ENCODE measurements around the gene PSMC3.

The PSMC3 gene

DNA sequence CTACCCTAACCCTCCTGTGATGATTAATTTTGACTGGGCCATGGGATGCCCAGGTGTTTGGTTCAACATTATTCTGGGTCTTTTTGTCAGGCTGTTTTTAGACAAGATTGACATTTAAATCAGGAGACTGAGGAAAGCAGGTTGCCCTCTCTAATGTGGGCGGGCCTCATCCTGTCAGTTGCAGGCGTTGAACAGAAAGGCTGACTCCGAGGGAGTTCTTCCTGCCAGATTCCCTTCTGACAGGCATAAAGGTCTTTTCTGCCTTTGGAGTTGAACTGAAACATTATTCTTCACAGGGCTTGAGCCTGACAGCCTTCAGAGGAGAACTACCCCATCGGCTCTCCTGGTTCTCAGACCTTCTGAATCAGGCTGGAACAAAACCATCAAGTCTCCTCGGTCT lies 4.3 kb upstream of the PSMC3 start:
- Histone ChIP-seq H3K36me3 (ENCODE audit: control insufficient read depth, insufficient read depth, low read length) (no peaks in the 10 kb centered on the region), H3K4me1 (ENCODE audit: control insufficient read depth, insufficient read depth, low read length) (no peaks in the 10 kb centered on the region), H3K9ac (ENCODE audit: low read depth, low read length) (no peak overlapping the region), H3K27ac (ENCODE audit: low read depth, low read length) (no peak overlapping the region), H3K9me3 (ENCODE audit: control insufficient read depth, insufficient read depth, low read length) (no peaks in the 10 kb centered on the region), H3K27me3 (ENCODE audit: control insufficient read depth, insufficient read depth, low read length) (no peaks in the 10 kb centered on the region), H3K4me3 (ENCODE audit: low read depth, low read length) (no peak overlapping the region)

DNA sequence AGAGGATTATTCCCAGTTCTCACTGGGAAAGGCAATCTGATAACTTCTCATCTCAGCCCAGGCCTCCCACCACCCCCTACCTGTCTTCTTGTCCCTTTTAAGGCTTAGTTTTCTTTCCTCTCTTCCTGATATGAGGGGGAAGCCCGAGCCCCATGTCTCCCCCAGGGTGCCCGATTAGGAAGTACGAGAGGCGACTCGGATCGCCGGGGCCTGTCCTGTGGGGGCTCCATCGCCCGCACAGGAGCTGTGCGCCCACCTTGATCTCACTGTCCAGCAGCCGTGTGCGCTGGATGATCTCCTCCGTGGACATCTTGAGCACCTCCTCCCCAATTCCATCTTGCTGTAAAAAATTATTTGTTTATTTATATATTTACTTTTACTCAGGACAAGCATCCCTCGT lies 628 bp downstream of the PSMC3 start:
- Histone ChIP-seq H3K27ac (ENCODE audit: low read depth, low read length) (peak overlapping the region; percentile 95), H3K4me1 (ENCODE audit: control insufficient read depth, insufficient read depth, low read length) (peaks cover 6% of the 10 kb centered on the region; the same call in 1 of the 2 replicates), H3K4me3 (ENCODE audit: low read depth, low read length) (peak overlapping the region; percentile 83), H3K9me3 (ENCODE audit: control insufficient read depth, insufficient read depth, low read length) (no peaks in the 10 kb centered on the region), H3K9ac (ENCODE audit: low read depth, low read length) (peak overlapping the region; percentile 96), H3K27me3 (ENCODE audit: control insufficient read depth, insufficient read depth, low read length) (no peaks in the 10 kb centered on the region), H3K36me3 (ENCODE audit: control insufficient read depth, insufficient read depth, low read length) (peaks cover 43% of the 10 kb centered on the region)

DNA sequence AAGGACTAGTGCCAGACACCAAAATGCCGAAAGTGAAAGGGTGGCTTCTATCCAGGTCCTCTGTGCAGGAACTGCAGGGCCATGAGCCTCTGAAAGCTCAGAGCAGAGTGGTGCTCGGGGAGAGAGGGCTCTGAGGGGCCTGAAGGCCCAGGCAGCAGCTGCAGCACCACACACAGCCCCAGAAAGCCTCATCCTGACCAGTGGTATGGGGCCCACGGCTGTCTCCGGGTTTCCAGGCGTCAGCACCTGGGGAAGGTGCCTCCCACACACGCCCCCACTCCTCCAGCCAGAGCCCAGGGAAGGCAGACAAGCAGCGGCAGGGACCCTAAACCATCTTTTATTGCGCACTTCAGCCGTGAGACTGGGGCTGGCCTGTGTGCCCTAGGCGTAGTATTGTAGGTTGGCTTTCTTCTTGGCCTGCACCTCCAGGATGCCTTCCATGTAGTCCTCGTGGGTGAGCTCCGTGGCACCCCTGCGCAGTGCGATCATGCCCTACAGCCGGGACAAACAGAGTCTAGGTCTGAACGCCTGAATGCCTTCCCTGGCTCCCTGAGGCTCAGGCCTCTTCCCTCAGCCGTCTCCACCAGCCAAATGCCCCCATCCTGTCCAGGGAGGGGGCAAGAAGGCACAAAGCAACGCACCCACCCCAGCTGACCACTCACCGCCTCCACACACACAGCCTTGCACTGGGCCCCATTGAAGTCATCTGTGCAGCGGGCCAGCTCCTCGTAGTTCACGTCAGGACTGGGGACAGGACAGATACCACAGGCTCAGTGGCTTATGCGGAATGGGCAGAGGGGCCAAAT lies 7.6 kb downstream of the PSMC3 start:
- Histone ChIP-seq H3K36me3 (ENCODE audit: control insufficient read depth, insufficient read depth, low read length) (peaks cover 68% of the 10 kb centered on the region), H3K9ac (ENCODE audit: low read depth, low read length) (no peak overlapping the region), H3K27ac (ENCODE audit: low read depth, low read length) (no peak overlapping the region)

GRCh38 chr11:47417712-47418111 lies 8.5 kb downstream of the PSMC3 start:
- H3K27ac ChIP-seq (ENCODE audit: low read depth, low read length): no peak overlapping the region
- H3K36me3 ChIP-seq (ENCODE audit: control insufficient read depth, insufficient read depth, low read length): peaks cover 63% of the 10 kb centered on the region
- H3K9me3 ChIP-seq (ENCODE audit: control insufficient read depth, insufficient read depth, low read length): no peaks in the 10 kb centered on the region
- H3K4me1 ChIP-seq (ENCODE audit: control insufficient read depth, insufficient read depth, low read length): peaks cover 7% of the 10 kb centered on the region; the same call in 1 of the 2 replicates
- no peak overlapping the region for H3K4me3 ChIP-seq (ENCODE audit: low read depth, low read length)
- no peaks in the 10 kb centered on the region for H3K27me3 ChIP-seq (ENCODE audit: control insufficient read depth, insufficient read depth, low read length)
- no peak overlapping the region for H3K9ac ChIP-seq (ENCODE audit: low read depth, low read length)

More for the DNA sequence above, 7.6 kb downstream of the PSMC3 start:
- no peaks in the 10 kb centered on the region for H3K27me3 ChIP-seq (ENCODE audit: control insufficient read depth, insufficient read depth, low read length)
- peaks cover 7% of the 10 kb centered on the region; the same call in 1 of the 2 replicates for H3K4me1 ChIP-seq (ENCODE audit: control insufficient read depth, insufficient read depth, low read length)
- no peak overlapping the region for H3K4me3 ChIP-seq (ENCODE audit: low read depth, low read length)
- H3K9me3 ChIP-seq (ENCODE audit: control insufficient read depth, insufficient read depth, low read length): no peaks in the 10 kb centered on the region

DNA sequence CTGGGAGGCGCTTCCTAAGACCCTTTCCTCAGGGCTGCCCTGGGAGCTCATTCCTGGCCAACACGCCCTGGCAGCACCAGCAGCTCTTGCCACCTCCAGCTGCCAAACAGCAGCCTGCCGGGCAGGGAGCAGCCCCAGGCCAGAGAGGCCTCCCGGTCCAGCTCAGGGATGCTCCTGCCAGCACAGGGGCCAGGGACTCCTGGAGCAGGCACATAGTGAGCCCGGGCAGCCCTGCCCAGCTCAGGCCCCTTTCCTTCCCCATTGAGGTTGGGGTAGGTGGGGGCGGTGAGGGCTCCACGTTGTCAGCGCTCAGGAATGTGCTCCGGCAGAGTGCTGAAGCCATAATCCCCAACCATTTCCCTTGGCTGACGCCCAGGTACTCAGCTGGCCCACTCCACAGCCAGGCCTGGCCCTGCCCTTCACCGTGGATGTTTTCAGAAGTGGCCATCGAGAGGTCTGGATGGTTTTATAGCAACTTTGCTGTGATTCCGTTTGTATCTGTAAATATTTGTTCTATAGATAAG lies 10.2 kb downstream of the PSMC3 start:
- Histone ChIP-seq H3K4me1 (ENCODE audit: control insufficient read depth, insufficient read depth, low read length) (peaks cover 7% of the 10 kb centered on the region; the same call in 1 of the 2 replicates), H3K36me3 (ENCODE audit: control insufficient read depth, insufficient read depth, low read length) (peaks cover 48% of the 10 kb centered on the region), H3K9me3 (ENCODE audit: control insufficient read depth, insufficient read depth, low read length) (no peaks in the 10 kb centered on the region), H3K4me3 (ENCODE audit: low read depth, low read length) (no peak overlapping the region), H3K27me3 (ENCODE audit: control insufficient read depth, insufficient read depth, low read length) (no peaks in the 10 kb centered on the region), H3K9ac (ENCODE audit: low read depth, low read length) (no peak overlapping the region), H3K27ac (ENCODE audit: low read depth, low read length) (peak overlapping the region; percentile 73)

- Histone ChIP-seq H3K4me3 (ENCODE audit: low read depth, low read length) (no peak overlapping the region), H3K36me3 (ENCODE audit: control insufficient read depth, insufficient read depth, low read length) (peaks cover 41% of the 10 kb centered on the region), H3K9ac (ENCODE audit: low read depth, low read length) (no peak overlapping the region), H3K27me3 (ENCODE audit: control insufficient read depth, insufficient read depth, low read length) (no peaks in the 10 kb centered on the region), H3K9me3 (ENCODE audit: control insufficient read depth, insufficient read depth, low read length) (no peaks in the 10 kb centered on the region), H3K4me1 (ENCODE audit: control insufficient read depth, insufficient read depth, low read length) (peaks cover 7% of the 10 kb centered on the region; the same call in 1 of the 2 replicates), H3K27ac (ENCODE audit: low read depth, low read length) (peak overlapping the region; percentile 73)
Observed at GRCh38 chr11:47415091-47415854, 11.0 kb downstream of the PSMC3 start.

DNA sequence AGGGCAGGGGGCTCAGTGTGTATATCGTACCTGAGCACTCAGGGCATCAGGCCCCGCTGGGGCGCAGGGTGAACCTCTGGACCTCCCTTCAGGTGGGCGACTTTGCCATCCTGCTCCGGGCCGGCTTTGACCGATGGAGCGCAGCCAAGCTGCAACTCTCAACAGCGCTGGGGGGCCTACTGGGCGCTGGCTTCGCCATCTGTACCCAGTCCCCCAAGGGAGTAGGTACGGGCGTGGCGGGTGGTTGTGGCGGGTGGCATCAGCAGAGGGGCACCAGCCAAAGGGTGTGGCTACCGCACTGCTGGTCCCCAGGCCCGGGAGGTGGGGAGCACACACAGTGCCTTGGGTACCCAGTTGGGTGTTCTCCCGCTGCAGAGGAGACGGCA lies 11.6 kb downstream of the PSMC3 start:
- H3K36me3 ChIP-seq (ENCODE audit: control insufficient read depth, insufficient read depth, low read length): peaks cover 35% of the 10 kb centered on the region
- H3K4me3 ChIP-seq (ENCODE audit: low read depth, low read length): no peak overlapping the region
- no peaks in the 10 kb centered on the region for H3K27me3 ChIP-seq (ENCODE audit: control insufficient read depth, insufficient read depth, low read length)
- H3K9me3 ChIP-seq (ENCODE audit: control insufficient read depth, insufficient read depth, low read length): no peaks in the 10 kb centered on the region
- H3K9ac ChIP-seq (ENCODE audit: low read depth, low read length): no peak overlapping the region
- H3K4me1 ChIP-seq (ENCODE audit: control insufficient read depth, insufficient read depth, low read length): peaks cover 7% of the 10 kb centered on the region; the same call in 1 of the 2 replicates
- no peak overlapping the region for H3K27ac ChIP-seq (ENCODE audit: low read depth, low read length)

- H3K4me1 ChIP-seq (ENCODE audit: control insufficient read depth, insufficient read depth, low read length): peaks cover 7% of the 10 kb centered on the region; the same call in 1 of the 2 replicates
- no peak overlapping the region for H3K9ac ChIP-seq (ENCODE audit: low read depth, low read length)
- H3K9me3 ChIP-seq (ENCODE audit: control insufficient read depth, insufficient read depth, low read length): no peaks in the 10 kb centered on the region
- H3K36me3 ChIP-seq (ENCODE audit: control insufficient read depth, insufficient read depth, low read length): peaks cover 32% of the 10 kb centered on the region
- H3K4me3 ChIP-seq (ENCODE audit: low read depth, low read length): no peak overlapping the region
- H3K27me3 ChIP-seq (ENCODE audit: control insufficient read depth, insufficient read depth, low read length): no peaks in the 10 kb centered on the region
- no peak overlapping the region for H3K27ac ChIP-seq (ENCODE audit: low read depth, low read length)
Observed at GRCh38 chr11:47413908-47414684, 12.1 kb downstream of the PSMC3 start.

GRCh38 chr11:47413351-47413750 lies 12.9 kb downstream of the PSMC3 start:
- H3K4me3 ChIP-seq (ENCODE audit: low read depth, low read length): no peak overlapping the region
- no peaks in the 10 kb centered on the region for H3K27me3 ChIP-seq (ENCODE audit: control insufficient read depth, insufficient read depth, low read length)
- H3K4me1 ChIP-seq (ENCODE audit: control insufficient read depth, insufficient read depth, low read length): peaks cover 7% of the 10 kb centered on the region; the same call in 1 of the 2 replicates
- no peak overlapping the region for H3K9ac ChIP-seq (ENCODE audit: low read depth, low read length)
- H3K36me3 ChIP-seq (ENCODE audit: control insufficient read depth, insufficient read depth, low read length): peaks cover 24% of the 10 kb centered on the region
- no peak overlapping the region for H3K27ac ChIP-seq (ENCODE audit: low read depth, low read length)
- H3K9me3 ChIP-seq (ENCODE audit: control insufficient read depth, insufficient read depth, low read length): no peaks in the 10 kb centered on the region

GRCh38 chr11:47411884-47412746 lies 14.1 kb downstream of the PSMC3 start:
- Histone ChIP-seq H3K4me3 (ENCODE audit: low read depth, low read length) (no peak overlapping the region), H3K27me3 (ENCODE audit: control insufficient read depth, insufficient read depth, low read length) (no peaks in the 10 kb centered on the region), H3K9me3 (ENCODE audit: control insufficient read depth, insufficient read depth, low read length) (no peaks in the 10 kb centered on the region), H3K36me3 (ENCODE audit: control insufficient read depth, insufficient read depth, low read length) (peaks cover 14% of the 10 kb centered on the region; the same call in 1 of the 2 replicates), H3K4me1 (ENCODE audit: control insufficient read depth, insufficient read depth, low read length) (peaks cover 12% of the 10 kb centered on the region), H3K27ac (ENCODE audit: low read depth, low read length) (no peak overlapping the region), H3K9ac (ENCODE audit: low read depth, low read length) (no peak overlapping the region)

All from HUES48 (cell line).